ENCODE results near the gene NGF.

Gene NGF

GRCh38 chr1:115299266-115299665 is 38.8 kb downstream of the NGF start (continued):
- TF ChIP-seq ZFP3 (CRISPR knock-in tag; IDR thresholded peaks at IDR 0.05) (no peak), ESRRG (CRISPR knock-in tag; IDR thresholded peaks at IDR 0.05) (no peak), TCF4 (CRISPR knock-in tag; IDR thresholded peaks at IDR 0.05; ENCODE audit: borderline replicate concordance) (no peak), ZFP30 (CRISPR knock-in tag; IDR thresholded peaks at IDR 0.05) (no peak), OSR1 (CRISPR knock-in tag; IDR thresholded peaks at IDR 0.05) (no peak), CREB5 (CRISPR knock-in tag; IDR thresholded peaks at IDR 0.05; ENCODE audit: low read depth) (no peak)

- TF ChIP-seq ZNF8 (CRISPR knock-in tag; IDR thresholded peaks at IDR 0.05) = no peak
- no peak for TF ChIP-seq SNAI2 (CRISPR knock-in tag; IDR thresholded peaks at IDR 0.05)
- no peak for TF ChIP-seq ISL1 (CRISPR knock-in tag; IDR thresholded peaks at IDR 0.05)
- no peak for TF ChIP-seq ESRRG (CRISPR knock-in tag; IDR thresholded peaks at IDR 0.05)
- no peak for TF ChIP-seq BACH2 (CRISPR knock-in tag; IDR thresholded peaks at IDR 0.05; ENCODE audit: borderline replicate concordance)
- ATAC-seq = no peak
Measured at GRCh38 chr1:115296981-115297380, 41.1 kb downstream of the NGF start.

GRCh38 chr1:115295904-115296696 is 41.9 kb downstream of the NGF start:
- ATAC-seq = no peak
- TF ChIP-seq ZFP3 (CRISPR knock-in tag; IDR thresholded peaks at IDR 0.05) (peak; percentile 89), SNAI2 (CRISPR knock-in tag; IDR thresholded peaks at IDR 0.05) (no peak)

GRCh38 chr1:115293899-115294298 is 44.1 kb downstream of the NGF start:
- no peak for ATAC-seq
- TF ChIP-seq CSDC2 (CRISPR knock-in tag; IDR thresholded peaks at IDR 0.05) (no peak), OSR1 (CRISPR knock-in tag; IDR thresholded peaks at IDR 0.05) (no peak), ARNTL (CRISPR knock-in tag; IDR thresholded peaks at IDR 0.05; ENCODE audit: borderline replicate concordance, low read depth) (no peak), ZFP3 (CRISPR knock-in tag; IDR thresholded peaks at IDR 0.05) (no peak), SNAI2 (CRISPR knock-in tag; IDR thresholded peaks at IDR 0.05) (no peak), ESRRG (CRISPR knock-in tag; IDR thresholded peaks at IDR 0.05) (no peak), CREB5 (CRISPR knock-in tag; IDR thresholded peaks at IDR 0.05; ENCODE audit: low read depth) (no peak), ZFP30 (CRISPR knock-in tag; IDR thresholded peaks at IDR 0.05) (no peak), ZC3H10 (CRISPR knock-in tag; IDR thresholded peaks at IDR 0.05) (no peak), ZNF8 (CRISPR knock-in tag; IDR thresholded peaks at IDR 0.05) (no peak), ISL1 (CRISPR knock-in tag; IDR thresholded peaks at IDR 0.05) (no peak), ZNF565 (CRISPR knock-in tag; conservative IDR thresholded peaks at IDR 0.05; ENCODE audit: low read depth) (no peak), POU6F1 (CRISPR knock-in tag; IDR thresholded peaks at IDR 0.05; ENCODE audit: borderline replicate concordance, low read depth) (no peak), PPARA (CRISPR knock-in tag; IDR thresholded peaks at IDR 0.05; ENCODE audit: borderline replicate concordance) (no peak), GLIS3 (CRISPR knock-in tag; IDR thresholded peaks at IDR 0.05) (no peak), TSHZ2 (CRISPR knock-in tag; IDR thresholded peaks at IDR 0.05) (no peak), TOX (CRISPR knock-in tag; IDR thresholded peaks at IDR 0.05; ENCODE audit: borderline replicate concordance) (no peak)

- ATAC-seq = no peak
- no peak for TF ChIP-seq ARNTL (CRISPR knock-in tag; IDR thresholded peaks at IDR 0.05; ENCODE audit: borderline replicate concordance, low read depth)
- no peak for TF ChIP-seq CSDC2 (CRISPR knock-in tag; IDR thresholded peaks at IDR 0.05)
- TF ChIP-seq PPARA (CRISPR knock-in tag; IDR thresholded peaks at IDR 0.05; ENCODE audit: borderline replicate concordance) = no peak
- TF ChIP-seq ZFP3 (CRISPR knock-in tag; IDR thresholded peaks at IDR 0.05) = no peak
- TF ChIP-seq CSRNP3 (CRISPR knock-in tag; IDR thresholded peaks at IDR 0.05) = no peak
- no peak for TF ChIP-seq ZFP30 (CRISPR knock-in tag; IDR thresholded peaks at IDR 0.05)
- TF ChIP-seq BACH2 (CRISPR knock-in tag; IDR thresholded peaks at IDR 0.05; ENCODE audit: borderline replicate concordance) = no peak
- TF ChIP-seq ZNF565 (CRISPR knock-in tag; conservative IDR thresholded peaks at IDR 0.05; ENCODE audit: low read depth) = no peak
- no peak for TF ChIP-seq RARB (CRISPR knock-in tag; IDR thresholded peaks at IDR 0.05)
- TF ChIP-seq CREB5 (CRISPR knock-in tag; IDR thresholded peaks at IDR 0.05; ENCODE audit: low read depth) = no peak
- no peak for TF ChIP-seq ESRRG (CRISPR knock-in tag; IDR thresholded peaks at IDR 0.05)
- TF ChIP-seq ZC3H10 (CRISPR knock-in tag; IDR thresholded peaks at IDR 0.05) = no peak
- TF ChIP-seq TOX (CRISPR knock-in tag; IDR thresholded peaks at IDR 0.05; ENCODE audit: borderline replicate concordance) = no peak
Measured at GRCh38 chr1:115293006-115293405, 45.0 kb downstream of the NGF start.

Measured in SK-N-SH treated with all-trans-retinoic acid at 6 μM for 48 hours (cell line).